Iris pigment epithelial cell (primary cell): ENCODE measurements around the gene NPFFR1.
"Not testable (repeated sequence)": the region's sequence is repeated elsewhere in the genome, so short reads cannot be mapped to it uniquely, and the experiment has no call there.

ENCODE experiments used
- DNase-seq: peaks from one replicate; pipeline ENCODE4 v3.0.0-alpha.2; 2011; ENCODE audit warnings: low read depth

NPFFR1 gene

DNA sequence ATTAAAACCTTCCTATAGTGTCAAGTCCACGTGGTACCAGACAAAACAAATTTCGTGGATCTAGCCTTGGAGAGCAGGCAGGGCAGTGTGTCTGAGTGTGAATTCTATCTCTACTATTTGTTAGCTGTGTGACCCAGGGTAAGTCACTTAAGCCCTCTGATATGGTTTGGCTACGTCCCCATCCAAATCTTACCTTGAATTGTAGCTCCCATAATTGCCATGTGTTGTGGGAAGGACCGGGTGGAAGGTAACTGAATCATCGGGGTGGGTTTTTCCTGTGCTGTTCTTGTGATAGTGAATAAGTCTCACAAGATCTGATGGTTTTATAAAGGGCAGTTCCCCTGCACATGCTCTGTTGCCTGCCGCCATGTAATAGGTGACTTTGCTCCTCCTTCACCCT, 2.8 kb upstream of the NPFFR1 start:
- no peak for DNase-seq

DNA sequence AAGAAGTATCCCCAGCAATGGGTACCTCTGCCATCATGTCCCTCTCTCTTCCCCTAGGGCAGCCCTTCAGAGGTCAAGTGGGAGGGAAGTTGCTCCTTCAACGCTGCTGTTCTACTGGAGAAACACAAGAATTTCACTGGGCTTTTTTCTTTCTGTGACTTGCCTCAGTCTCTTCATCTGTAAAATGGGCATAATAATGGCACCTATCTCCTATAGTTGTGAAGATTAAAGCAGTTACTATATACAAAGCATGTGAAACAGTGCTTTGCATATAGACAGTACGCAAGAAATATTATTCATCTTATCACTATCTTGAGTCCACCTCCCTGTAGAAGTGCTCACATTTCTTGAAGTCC, 1.6 kb upstream of the NPFFR1 start:
- DNase-seq = no peak

DNA sequence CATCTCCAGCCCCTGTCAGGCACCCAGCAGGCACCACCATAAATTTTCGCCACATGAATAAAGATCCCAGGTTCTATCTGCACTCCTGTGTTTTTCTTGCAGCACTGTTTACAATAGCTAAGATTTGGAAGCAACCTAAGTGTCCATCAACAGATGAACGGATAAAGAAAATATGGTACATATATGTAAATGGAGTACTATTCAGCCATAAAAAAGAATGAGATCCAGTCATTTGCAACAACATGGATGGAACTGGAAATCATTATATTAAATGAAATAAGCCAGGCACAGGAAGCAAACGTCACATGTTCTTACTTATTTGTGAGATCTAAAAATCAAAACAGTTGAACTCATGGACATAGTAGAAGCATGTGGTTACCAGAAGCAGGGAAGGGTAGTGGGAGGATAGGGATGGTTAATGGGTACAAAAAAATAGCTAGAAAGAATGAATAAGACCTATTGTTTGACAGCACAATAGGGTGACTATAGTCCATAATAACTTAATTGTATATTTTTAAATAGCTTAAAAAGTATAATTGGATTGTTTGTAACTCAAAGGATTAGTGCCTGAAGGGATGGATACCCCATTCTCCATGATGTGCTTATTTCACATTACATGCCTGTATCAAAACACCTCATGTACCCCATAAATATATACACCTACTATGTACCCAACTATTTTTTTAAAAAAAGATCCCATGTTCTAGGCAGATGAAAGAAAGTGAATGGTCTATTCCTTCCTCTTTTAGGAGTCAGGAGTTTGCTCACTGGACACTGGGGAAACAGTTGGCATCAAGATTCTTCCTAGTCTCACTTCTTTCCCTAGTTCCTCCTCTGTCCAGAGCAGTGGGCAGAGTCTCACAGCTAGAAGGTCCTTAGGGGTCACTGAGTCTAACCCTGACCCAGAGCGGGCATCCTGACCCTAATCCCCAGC, 1.0 kb upstream of the NPFFR1 start:
- no peak for DNase-seq

DNA sequence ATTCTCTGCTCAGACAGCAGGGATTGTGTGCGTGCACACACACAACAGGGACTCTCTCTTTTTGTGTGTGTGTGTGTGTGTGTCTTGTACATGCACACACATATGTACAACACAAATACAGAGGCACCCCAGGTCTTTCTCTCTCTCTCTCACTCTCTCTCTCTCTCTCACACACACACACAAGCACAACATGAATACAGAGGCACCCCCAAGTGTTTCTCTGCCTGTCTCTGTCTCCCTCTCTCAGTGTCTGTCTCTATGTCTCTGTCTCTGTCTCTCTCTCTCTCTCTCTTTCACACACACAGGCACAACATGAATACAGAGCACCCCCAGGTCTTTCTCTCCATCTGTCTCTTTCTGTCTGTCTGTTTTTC, 746 bp downstream of the NPFFR1 start:
- DNase-seq = no peak

DNA sequence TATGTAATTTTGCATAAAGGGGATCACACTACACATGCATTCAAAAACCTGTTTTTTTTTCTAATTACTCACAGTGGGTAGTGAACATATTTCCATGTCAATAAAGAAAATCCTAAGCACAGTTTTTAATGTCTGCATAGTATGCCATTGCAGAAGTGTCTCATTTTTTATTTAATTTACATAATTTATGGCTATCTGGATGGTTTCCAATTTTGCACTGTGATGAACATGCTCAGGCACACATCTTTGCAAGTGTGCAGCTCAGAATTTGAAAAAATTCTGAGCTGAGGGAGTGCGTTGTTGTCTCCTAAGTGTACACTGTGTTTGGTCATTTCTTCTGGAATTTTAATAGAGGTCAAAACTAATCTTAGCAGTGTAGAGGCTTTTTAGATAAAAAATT, 2.2 kb downstream of the NPFFR1 start:
- DNase-seq = no peak

DNA sequence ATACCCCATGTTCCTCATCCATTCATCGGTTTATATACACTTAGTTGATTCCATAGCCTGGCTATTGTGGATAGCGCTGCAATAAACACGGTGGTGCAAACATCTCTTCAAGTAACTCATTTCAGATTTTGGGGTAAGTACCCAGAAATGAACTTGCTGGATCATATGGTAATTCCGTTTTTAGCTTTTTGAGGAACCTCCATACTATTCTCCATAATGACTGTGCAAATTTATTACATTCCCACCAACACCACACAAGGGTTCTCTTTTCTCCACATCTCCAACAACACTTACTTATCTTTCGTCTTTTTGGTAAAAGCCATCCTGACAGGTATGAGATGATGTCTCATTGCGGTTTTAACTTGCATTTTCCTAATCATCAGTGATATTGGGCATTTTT, 3.7 kb downstream of the NPFFR1 start:
- DNase-seq = no peak

DNA sequence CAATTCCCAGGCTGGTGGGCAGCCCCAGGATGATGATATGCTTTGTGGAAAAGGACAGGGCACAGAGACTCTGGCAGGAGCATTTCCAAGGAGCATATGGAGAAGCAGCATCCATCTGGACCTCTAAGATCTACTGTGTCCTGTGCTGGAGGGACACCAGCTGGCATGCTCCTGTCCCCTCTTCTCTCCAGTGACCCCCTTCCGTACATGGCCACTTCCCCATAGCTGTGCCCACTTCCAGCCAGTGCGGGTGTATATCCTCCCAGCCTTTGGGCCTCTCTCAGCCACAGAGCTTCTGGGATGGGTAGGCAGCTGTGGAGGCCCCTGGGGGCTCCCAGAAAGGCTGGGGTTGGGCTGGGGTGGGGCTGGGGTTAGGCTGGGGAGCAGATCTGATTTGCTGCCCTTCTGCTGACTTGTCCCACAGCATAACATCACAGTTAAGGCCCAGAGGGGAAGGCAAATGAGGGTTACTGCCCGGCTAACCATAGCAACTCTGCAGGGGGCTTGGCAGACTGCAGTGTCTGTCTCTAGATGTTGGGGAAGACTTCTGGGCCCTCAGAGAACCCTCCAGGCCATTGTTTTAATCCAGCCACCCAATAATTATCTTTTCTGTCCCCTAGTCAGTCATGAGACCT, 6.3 kb downstream of the NPFFR1 start:
- no peak for DNase-seq

DNA sequence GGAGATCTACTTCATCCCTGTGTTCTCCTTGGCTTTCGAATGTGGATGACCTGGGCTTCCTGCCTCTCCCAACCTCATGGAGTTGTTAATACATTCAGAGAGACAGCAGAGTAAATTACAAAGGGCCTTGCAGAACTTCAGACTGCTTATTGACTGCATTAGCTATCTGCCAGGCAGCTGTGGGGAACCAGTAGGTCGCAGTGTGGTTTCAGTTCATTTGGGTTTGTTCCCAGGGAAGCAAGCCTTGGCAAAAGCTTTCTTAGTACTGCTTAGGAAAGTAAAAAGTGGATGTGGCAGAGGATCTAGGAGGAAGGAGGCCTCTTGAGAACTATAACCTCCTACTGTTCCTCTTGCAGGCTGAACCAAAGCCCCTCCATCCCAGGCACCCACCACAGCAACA, 9.2 kb downstream of the NPFFR1 start:
- peak; percentile 83 for DNase-seq

DNA sequence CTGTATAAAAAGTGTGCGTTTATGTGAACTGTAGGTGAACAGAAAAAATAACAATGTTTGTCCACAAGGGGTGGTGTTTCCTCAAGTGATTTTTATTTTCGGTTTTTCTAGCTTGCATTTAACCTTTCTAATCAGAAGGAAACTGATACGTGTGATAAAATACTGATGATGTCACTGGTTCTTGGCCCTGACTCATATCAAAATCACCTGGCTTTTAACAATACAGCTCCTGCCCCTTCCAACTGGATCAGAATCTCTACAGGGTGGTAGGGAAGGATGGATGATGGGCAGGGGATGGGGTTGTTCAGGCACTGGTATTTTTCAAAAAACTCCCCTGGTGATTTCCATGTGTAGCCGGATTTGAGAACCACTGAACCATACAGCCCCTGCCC, 10.9 kb downstream of the NPFFR1 start:
- peak; percentile 39 for DNase-seq

DNA sequence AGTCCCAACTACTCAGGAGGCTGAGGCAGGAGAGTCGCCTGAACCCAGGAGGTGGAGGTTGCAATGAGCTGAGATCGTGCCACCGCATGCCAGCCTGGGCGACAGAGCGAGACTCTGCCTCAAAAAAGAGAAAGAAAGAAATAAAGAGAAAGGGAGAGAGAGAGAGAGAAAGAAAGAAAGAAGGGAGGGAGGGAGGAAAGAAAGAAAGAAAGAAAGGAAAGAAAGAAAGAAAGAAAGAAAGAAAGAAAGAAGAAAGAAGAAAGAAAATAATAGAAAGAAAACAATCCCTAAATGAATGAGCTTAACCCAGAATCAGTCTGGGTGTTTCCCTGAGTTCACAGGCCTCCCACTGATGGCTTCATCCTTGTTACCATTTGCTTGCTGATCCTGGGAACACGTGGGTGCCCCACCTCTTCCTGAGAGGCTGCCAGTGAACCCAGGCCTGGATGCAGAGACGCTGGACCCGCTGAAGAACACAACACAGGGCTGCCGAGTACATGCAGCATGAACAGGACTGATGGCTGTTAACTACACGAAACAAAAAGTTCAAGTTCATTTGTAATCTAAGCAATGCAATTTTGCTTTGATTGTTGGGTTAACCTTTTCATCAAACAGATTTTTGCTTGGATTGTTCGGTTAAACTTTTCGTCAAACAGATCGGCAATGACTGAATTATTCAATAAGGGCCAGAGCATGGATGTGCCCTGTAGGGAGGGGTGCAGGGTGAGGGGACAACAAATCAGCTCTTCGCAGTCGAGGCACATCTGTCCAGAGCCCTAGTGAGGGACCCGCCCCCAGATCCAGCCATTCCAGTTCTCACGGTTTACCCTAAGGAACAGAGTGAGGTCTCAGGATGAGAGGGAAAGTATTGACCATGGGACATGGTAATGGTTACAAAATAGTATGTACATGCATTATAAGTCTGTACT, 11.5 kb downstream of the NPFFR1 start:
- DNase-seq = no peak

DNA sequence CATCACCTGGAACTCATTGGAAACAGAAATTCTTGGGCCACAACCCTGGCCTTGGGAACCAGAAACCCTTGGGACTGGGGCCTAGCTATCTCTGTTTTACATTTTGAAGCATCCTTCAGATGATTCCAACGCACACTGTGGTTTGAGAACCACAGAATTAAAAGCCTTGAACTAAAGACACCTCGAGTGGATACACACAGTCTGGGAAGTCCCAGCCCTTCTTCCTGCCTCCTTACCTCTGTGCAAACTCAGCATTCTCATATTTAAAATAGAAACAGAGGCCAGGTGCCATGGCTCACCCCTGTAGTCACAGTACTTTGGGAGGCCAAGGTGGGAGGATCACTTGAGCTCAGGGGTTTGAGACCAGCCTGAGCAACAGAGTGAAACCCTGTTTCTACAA, 12.9 kb downstream of the NPFFR1 start:
- DNase-seq = no peak

DNA sequence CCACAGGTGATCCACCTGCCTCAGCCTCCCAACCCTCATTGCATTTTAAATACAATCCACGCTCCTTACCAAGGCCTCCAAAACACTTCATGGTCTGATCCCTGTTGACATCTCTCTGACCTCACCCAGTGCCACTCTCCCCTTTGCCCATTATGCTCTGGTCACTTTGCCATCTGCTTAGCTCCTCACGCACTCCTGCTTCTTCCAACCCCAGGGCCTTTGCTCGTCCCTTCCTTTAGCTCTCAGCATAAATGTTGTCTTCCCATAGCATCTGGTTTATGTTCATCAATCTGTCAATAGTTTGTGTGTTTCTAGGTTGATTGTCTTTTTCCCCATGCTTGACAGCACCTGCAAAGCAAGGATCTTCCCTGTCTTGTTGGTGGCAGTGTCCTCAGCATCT, 14.1 kb downstream of the NPFFR1 start:
- no peak for DNase-seq

DNA sequence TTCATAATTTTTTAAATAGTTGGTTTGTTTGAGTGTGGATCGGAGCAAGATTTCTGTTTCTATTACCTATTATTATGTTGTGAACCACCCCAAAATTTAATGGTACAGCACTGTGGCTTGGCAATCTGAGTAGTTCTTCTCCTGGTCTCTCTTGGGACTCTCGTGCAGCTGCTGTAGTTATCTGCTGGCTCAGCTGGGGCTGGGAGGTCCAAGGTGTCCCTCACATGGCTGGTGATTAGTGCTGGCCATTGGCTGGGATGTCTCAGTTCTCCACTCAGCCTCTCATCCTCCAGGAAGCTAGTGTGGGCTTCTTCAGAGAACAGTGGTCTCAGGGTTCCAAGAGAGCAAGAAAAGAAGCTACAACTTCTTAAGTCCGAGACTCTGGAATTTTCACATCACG, 15.4 kb downstream of the NPFFR1 start:
- DNase-seq = no peak

DNA sequence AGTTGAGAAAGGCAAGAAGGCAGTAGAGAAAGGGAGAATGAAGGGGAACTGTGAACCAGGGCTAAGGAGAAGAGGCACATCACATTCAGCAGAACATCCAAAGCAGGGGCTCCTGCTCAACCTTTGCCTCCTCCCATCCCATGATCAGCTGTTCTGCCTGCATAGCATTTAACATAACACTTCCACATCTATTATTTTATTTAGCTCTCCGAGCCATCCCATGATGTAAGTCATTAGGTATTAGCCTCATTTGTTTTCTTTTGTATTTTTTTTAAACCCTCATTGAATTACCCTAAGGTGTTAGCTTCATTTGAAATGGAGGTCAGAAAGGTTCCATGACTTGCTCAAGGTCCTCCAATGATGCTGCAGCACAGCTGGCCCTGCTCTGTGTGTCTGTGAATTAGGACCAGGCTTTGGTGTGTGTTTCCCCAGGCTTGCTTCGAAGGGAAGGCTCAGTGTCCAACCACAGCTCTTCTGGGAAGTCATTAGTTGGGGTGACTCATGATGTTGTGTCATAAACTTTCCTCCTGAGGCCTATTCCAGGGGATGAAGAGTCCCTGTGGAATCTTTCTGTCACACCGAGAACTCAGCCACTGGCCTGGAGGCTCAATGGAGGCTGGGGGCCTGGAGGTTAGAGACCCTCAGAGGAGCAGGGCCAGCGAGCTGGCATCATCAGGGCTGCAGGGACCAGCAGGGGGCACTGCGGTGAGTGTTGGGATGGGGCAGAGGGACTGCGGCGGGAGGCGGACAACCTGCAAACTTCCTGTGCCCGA, 16.5 kb downstream of the NPFFR1 start:
- peak; percentile 96 for DNase-seq

DNA sequence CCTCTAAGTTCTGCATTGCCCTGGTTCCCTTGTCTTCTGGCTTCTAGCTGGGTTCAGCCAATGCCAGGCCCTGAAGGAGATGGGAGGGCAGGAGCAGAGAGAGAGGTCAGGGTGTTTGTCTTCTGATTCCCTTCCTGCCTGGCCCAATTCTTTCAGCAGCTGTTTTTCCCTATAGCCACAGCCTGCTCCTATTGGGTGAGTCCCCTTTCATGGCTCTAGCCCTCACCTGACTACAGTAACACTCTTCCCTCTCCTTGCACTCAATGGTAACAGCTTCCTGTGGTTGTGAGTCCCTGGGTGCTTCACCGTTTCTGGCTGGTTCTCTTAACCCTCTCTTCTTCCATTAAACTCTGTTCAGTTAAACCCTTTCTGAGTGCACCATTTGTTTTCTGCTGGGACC, 17.1 kb downstream of the NPFFR1 start:
- no peak for DNase-seq

DNA sequence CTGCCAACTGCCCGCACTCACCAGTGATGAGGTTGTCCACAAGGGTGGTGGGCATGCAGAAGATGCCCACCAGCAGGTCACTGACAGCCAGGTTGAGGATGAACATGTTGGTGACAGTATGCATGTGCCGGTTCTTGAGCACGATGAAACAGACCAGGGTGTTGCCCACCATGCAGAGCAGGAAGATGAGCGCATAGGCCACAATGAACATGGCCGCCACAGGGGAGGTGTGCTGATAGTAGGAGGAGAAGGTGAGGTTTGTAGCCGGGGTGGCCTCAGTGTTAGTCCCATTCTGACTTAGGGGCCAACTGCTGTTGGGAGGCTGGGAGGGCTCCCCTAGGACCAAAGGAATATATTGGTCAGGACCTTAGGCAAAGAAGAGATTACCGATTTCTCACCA, 17.7 kb downstream of the NPFFR1 start:
- DNase-seq = no peak

DNA sequence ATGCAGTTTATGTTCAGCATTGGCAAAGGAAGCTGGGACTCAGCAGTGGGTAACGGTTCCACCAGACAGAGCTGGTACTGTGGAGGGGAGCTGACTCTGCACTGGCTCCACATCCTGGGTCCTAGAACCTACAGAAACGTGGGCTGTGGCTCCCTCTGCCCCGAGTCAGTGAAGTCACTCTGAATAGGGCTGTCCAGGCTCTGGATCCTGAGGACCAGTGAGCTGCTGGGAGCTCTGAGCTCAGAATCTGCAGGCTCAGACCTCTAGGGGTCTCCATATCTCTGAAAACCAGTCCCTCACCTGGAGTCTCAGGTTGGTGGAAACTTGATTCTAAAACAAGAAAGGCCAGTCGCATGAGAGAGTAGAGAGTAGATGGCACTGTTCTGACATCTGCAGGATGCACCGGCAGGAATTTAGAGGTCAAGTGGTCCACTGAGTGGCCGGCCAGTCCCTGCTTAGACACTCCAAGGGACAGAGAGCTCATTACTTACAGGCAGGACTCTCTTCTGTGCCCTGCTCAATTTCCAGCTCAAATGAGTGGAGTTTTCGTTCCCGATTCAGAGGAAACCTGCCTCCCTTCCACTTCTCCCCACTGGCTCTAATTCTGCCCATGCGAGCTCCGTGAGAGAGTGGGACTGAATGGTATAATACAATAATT, 18.6 kb downstream of the NPFFR1 start:
- DNase-seq = no peak

DNA sequence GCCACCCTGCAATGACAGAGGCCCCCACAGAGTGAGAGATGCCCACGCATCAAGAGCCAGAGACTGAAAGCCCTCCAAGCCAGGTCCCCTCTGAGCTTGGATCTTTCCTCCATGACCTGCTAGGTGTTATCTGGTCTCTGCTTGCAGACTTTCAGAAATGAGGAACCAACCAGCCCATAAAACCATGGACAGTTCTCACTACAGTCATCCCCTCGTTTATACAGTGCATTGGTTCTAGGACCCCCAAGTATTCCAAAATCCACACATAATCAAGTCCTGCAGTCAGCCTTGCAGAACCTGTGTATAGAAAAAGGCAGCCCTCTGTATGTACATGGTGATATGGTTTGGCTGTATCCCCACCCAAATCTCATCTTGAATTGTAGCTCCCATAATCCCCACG, 23.1 kb downstream of the NPFFR1 start:
- no peak for DNase-seq

DNA sequence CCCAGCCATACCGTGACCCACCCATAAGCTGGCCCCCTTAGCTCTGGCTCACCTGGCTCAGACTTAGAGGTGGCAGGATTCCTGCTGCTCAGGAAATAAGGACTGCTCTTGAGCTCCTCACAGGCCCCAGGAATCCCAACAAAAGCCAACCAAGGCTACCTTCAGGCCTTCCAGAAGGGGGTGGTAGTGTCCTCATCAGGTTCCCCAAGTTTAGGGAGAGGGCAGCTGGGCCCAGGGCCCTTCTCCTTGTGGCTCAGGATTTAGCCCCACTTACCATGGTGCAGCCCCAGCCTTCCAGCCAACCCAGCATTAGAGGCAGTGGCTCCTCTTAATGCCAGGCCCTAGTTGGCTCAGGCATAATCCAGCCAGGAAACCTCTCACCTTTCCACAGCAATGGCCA, 23.5 kb downstream of the NPFFR1 start:
- DNase-seq = no peak

DNA sequence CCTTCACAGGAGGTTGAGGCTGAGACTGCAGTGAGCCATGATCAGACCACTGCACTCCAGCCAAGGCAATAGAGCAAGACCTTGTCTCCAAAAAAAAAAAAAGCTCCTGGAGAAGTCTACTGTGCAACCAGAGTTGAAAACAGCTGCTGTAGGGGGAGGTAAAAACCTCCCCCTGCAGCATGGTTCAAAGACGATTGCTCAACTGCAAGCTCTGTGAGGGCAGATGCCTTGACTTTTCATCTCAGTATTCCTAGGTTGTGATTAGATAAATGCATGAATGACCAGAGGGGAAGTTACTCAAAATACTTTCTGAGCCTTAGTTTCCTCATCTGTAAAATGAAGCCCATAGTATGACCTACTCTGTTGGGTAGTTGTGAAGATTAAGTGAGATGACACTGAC, 25.6 kb downstream of the NPFFR1 start:
- no peak for DNase-seq

DNA sequence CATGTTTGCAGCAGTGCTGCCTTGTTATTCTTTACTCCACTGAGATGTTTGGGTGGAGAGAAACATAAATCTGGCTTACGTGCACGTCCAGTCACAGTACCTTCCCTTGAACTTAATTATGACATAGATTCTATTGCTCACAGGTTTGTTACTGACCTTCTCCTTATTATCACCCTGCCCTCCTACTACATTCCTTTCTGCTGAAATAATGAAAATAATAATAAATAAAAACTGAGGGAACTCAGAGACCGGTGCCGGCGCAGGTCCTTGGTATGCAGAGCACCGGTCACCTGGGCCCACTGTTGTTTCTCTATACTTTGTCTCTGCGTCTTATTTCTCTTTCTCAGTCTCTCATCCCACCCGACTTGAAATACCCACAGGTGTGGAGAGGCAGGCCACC, 26.0 kb downstream of the NPFFR1 start:
- DNase-seq = not testable (repeated sequence)
